Stimulated activated CD4-positive, alpha-beta T cell treated with anti-CD3 and anti-CD28 coated beads, TNF-alpha, amount 100 ng/mL, for 1 hour (primary cell): ENCODE data around the gene SLC9A5.

Source experiments
- DNase-seq, 3 donors: peaks; one replicate each; pipeline ENCODE4 v3.0.0-alpha.2; 2020; ENCODE audit warnings: low read depth in 3 of 3, low spot score in 1 of 3

Gene SLC9A5

GRCh38 chr16:67213197-67214019, 35.4 kb upstream of the SLC9A5 start:
- DNase-seq: no peak

- no peak for DNase-seq
These were observed 33.1 kb upstream of the SLC9A5 start for GRCh38 chr16:67215706-67216105.

GRCh38 chr16:67216612-67217490, 31.9 kb upstream of the SLC9A5 start:
- DNase-seq: no peak

GRCh38 chr16:67223992-67224391, 24.8 kb upstream of the SLC9A5 start:
- DNase-seq: no peak

- DNase-seq: no peak
These were observed 22.4 kb upstream of the SLC9A5 start for GRCh38 chr16:67226295-67226803.

GRCh38 chr16:67226804-67227566, 21.8 kb upstream of the SLC9A5 start, which contains the start of gene TMEM208:
Gene TMEM208 (plus strand): TSS chr16:67227130. CDS start chr16:67227219, 89 bp downstream.
- DNase-seq: peak; percentile 91 to 97 (median 92)

- no peak for DNase-seq
These were observed 21.2 kb upstream of the SLC9A5 start for GRCh38 chr16:67227567-67227921.

GRCh38 chr16:67228034-67228785, 20.6 kb upstream of the SLC9A5 start:
- no peak for DNase-seq

GRCh38 chr16:67228905-67229304, 19.9 kb upstream of the SLC9A5 start:
- DNase-seq: no peak

GRCh38 chr16:67229906-67230808, 18.6 kb upstream of the SLC9A5 start:
- DNase-seq: no peak

- DNase-seq: no peak
These were observed 17.7 kb upstream of the SLC9A5 start for GRCh38 chr16:67230809-67231660.

- no peak for DNase-seq
These were observed 15.2 kb upstream of the SLC9A5 start for GRCh38 chr16:67233596-67233995.

- no peak for DNase-seq
These were observed 14.6 kb upstream of the SLC9A5 start for GRCh38 chr16:67234180-67234597.

GRCh38 chr16:67235816-67236562, 12.8 kb upstream of the SLC9A5 start:
- DNase-seq: peak in 1 of 3 donors; percentile 33

GRCh38 chr16:67236563-67237395, 12.0 kb upstream of the SLC9A5 start:
- DNase-seq: peak; percentile 39 to 64 (median 45)

- no peak for DNase-seq
These were observed 11.1 kb upstream of the SLC9A5 start for GRCh38 chr16:67237396-67238277.
